CD4-positive, alpha-beta T cell treated with Interferon alpha-2 for 1 hour (primary cell): ENCODE results near the gene PSMA8.
"Not testable (repeated sequence)": the region's sequence is repeated elsewhere in the genome, so short reads cannot be mapped to it uniquely, and the experiment has no call there.

Experiments
- DNase-seq, 2 donors: peaks; one replicate each; pipeline ENCODE4 v3.0.0-alpha.2; 2020 to 2022

Gene PSMA8

DNA sequence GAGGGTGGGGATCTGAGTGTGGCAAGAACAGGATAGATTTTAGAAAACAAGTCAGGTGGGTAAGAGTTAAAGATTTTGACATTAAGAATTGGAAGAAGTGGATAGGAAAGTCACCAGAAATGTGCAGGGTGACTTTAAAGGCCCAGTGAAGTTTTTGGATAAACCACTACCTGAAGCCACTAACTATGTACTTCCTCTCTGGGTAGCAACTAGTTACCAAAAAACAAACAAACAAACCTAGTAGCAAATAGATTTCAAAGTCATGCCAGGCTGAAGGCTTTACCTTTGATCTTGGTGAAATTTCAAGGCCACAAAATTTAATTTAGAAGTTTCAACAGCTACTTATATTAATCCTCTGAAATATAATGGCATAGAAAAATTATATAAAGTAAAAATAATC, 42.5 kb downstream of the PSMA8 start:
- DNase-seq: no peak

DNA sequence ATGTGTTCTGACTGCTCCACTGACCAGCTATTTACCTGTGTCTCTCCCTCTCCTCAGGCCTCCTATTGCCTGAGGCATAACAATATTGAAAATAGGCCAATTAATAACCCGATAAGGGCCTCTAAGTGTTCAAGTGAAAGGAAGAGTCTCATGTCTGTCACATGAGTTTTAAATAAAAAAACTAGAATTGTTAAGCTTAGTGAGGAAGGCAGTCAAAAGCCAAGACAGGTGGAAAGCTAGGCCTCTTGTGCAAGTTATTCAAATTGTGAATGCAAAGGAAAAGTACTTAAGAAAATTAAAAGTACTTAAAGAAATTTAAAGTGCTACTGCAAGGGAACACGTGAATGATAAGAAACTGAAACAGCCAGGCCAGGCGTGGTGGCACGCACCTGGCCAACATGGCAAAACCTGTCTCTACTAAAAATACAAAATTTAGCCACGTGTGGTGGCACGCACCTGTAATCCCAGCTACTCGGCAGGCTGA, 47.7 kb downstream of the PSMA8 start:
- no peak for DNase-seq

- no peak for DNase-seq
Measured at GRCh38 chr18:26183395-26184112, 49.9 kb downstream of the PSMA8 start.

- peak in 1 of 2 donors; percentile 6 for DNase-seq
Measured at GRCh38 chr18:26185267-26185666, 51.6 kb downstream of the PSMA8 start.

- DNase-seq: peak; percentile 55 to 62
Measured at GRCh38 chr18:26190506-26190905, 56.8 kb downstream of the PSMA8 start.

- DNase-seq: no peak
Measured at GRCh38 chr18:26192233-26192632, 58.6 kb downstream of the PSMA8 start.

DNA sequence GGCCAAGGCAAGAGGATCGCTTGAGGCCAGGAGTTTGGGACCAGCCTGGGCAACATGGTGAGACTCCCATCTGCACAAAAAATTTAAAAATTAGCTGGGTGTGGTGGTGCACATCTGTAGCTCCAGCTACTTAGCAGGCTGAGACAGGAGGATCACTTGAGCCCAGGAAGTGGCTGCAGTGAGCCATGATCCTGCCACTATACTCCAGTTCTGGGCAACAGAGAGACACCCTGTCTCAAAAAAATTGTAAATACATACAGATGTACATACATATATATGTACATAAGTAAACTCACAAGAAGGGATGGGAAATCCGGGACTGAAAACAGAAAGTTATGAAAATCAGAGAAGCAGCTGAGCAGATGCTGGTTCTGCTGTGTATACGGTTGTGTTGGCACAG, 62.9 kb downstream of the PSMA8 start:
- no peak for DNase-seq

DNA sequence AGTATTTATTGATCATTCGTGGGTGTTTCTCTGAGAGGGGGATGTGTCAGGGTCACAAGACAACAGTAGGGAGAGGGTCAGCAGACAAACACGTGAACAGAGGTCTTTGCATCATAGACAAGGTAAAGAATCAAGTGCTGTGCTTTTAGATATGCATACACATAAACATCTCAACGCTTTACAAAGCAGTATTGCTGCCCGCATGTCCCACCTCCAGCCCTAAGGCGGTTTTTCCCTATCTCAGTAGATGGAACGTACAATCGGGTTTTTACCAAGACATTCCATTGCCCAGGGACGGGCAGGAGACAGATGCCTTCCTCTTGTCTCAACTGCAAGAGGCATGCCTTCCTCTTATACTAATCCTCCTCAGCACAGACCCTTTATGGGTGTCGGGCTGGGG, 68.3 kb downstream of the PSMA8 start:
- DNase-seq: not testable (repeated sequence)

DNA sequence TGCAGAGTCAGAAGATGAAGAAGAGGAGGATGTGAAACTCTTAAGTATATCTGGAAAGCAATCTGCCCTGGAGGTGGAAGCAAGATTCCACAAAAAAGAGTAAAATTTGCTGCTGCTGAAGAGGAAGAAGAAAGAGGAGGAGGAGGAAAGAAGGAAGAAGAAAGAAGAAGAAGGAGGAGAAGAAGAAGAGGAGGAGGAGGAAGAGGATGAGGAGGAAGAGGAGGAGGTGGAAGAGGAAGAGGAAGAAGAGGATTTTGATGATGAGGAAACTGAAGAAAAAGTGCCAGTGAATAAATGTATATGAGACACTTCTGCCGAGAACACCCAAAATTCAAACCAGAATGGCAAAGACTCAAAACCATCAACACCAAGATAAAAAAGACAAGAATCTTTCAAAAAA, 71.6 kb downstream of the PSMA8 start:
- no peak for DNase-seq

GRCh38 chr18:26206488-26206887, 72.8 kb downstream of the PSMA8 start:
- DNase-seq: no peak

DNA sequence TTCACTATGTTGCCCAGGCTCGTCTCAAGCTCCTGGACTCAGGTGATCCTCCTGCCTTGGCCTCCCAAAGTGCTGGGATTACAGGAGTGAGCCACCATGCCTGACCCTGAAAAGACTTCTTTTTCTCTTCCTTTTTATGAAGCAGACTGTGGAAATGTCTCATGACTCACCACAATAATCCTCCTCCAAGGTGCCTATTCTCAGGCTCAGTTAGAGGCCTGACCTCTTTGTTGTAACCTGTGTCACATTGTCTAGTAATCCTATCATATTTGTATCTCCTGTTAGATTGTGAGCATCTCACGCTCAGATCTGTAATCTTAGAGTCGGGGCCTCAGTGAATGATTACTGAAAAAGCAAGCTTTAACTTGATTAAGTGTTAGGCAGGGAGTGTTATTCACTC, 74.3 kb downstream of the PSMA8 start:
- DNase-seq: no peak

DNA sequence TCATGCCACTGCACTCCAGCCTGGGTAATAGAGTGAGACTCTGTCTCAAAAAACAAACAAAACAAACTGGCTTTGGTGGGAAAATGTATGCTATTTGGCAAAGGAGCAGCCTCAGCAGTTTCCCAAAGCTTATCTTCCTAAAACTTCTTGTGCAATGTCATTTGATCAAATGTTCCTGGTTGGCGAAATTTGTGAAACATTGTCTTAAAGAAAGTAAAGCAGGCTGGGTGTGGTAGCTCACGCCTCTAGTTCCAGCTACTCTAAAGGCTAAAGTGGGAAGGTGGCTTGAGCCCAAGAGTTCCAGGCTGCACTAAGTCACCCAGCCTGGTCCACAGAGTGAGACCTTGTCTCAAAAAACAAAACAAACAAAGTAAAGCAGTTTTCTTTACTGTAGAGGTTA, 75.3 kb downstream of the PSMA8 start:
- no peak for DNase-seq

- no peak for DNase-seq
Measured at GRCh38 chr18:26210147-26210546, 76.5 kb downstream of the PSMA8 start.

- peak; percentile 75 to 81 for DNase-seq
Measured at GRCh38 chr18:26215247-26215970, 81.7 kb downstream of the PSMA8 start.

DNA sequence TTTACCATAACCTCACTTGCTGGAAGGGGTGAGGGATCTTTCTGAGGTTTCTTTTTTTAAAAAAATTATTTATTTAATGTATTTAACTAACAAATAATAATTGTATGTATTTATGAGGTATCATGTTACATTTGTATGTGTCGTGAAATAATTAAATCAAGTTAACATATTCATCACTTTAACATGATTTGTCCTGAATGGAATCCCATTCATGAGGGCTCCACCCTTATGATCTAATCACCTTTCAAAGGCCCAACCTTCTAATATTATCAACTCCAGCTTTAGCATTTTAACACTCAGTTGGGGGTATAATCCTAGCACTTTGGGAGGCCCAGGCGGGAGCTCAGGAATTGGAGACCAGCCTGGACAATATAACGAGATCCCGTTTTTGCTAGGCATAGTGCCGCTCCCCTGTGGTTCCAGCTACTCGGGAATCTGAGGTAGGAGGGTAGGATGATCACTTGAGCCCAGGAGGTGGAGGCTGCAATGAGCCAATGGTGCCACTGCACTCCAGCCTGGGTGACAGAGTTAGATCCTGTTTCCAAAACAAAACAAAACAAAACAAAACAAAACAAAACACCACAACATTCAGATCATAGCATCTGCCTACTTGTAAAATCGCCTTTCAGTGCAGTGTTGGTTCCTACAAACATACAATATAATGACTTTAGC, 91.5 kb downstream of the PSMA8 start:
- peak in 1 of 2 donors; percentile 17 for DNase-seq

DNA sequence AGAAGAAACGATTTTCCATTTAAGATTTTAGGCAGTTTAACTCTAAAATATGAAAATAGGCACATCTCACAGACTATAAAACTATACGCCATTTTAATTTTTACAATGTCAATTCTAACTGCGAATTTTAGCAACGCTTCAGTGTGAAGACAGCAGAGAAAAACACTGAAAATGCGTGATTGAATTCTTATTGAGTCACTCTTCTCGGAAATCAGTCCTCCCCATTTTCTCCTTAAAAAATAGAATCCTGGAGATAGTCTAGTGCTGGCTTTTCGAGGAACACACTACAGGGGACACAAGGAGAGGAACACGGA, 92.2 kb downstream of the PSMA8 start:
- no peak for DNase-seq

DNA sequence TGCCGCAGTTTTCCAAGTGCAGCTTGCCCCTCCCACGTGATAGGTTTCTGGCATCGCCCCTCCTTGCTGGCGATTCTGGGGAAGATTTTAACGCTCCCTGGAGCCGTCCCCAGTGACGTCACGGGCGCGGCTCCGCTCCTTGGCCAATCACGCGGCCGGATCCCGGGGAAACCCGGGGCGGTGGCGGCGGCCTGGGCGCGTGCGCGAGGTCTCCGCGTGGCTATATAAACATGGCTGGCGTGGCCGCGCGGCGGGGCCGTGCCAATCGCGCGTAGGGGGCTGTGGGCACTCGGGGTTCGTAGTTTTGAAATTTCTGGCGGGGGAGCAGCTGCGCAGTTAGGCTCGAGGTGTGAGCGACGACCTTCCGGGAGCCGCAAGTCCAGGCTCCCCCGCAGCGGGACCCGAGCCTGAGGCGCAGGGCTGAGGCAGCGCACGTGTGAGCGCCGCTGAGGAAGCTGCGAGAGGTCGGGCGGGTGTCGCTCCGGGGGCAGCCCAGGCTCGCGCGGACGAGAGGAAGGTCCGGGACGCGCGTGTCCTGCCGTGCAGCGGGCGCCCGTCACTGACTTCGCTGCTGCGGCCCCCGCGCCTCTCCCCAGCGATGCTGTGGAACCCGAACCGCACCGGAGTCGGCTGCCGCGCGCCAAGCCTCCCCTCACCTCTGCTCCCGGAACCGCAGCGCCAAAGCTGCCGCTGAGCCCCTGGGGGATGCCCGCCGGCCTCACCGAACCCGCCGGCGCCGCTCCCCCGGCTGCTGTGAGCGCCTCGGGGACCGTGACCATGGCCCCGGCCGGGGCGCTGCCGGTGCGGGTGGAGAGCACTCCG, 92.8 kb downstream of the PSMA8 start, which contains the start of gene TAF4B:
TSS of gene TAF4B (plus strand) at position 217 of the 822 bp plus-strand sequence. CDS start at position 706, 489 bp downstream.
- peak; percentile 93 to 95 for DNase-seq

GRCh38 chr18:26227051-26227670, 93.5 kb downstream of the PSMA8 start:
- no peak for DNase-seq

GRCh38 chr18:26228562-26229260, 95.0 kb downstream of the PSMA8 start:
- DNase-seq: no peak

DNA sequence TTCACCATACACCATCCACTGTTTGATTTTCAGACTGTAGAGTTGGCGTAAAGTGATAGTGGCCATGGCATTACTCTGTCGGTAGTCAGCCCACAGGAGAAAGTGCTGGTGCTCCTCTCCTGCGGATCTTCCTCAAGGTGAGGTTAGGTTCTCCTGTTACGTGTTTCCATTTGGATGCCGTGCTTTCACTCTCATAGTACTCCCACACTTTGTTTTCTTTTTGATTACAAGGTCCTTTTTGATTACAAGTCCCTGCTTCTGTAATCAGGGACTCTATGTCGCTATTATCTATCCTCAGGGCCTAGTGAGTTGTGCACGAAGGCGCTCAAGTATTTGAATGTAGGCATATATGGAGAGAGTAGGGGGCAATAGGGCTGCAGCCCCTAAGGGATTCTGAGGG, 96.8 kb downstream of the PSMA8 start:
- DNase-seq: no peak

GRCh38 chr18:26233208-26233607, 99.5 kb downstream of the PSMA8 start:
- no peak for DNase-seq

DNA sequence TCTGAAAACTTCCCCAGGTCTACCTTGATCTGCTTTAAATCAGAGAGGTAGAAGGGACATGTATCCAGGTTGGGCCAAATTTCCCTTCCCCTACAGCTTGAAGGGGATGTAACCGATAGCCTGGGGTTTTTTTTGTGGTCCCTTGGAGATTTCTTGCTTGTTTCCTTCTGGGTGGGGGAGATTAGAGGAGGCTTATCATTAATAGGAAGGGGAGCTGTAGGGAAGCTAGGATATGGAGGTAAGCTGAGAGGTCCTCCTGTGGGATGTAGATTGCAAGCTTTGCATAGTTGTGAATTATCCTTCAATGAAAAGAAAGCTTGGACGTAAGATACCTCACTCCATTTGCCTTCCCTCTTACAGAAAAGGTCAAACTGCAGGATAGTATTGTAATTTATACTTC, 103.7 kb downstream of the PSMA8 start:
- not testable (repeated sequence) for DNase-seq
